SK-N-MC (cell line): ENCODE results near the gene CACNB2.

ENCODE experiments used
- DNase-seq: peaks from one replicate; pipeline ENCODE4 v3.0.0-alpha.2; 2011; ENCODE audit warnings: low read depth, low spot score
- H3K27ac ChIP-seq: fragments of 200-600 bp; sonication (generic); 2 replicates; pipeline ENCODE4 v1.5.1; 2016; ENCODE audit warnings: mixed run types
- H3K36me3 ChIP-seq: fragments of 200-600 bp; sonication (generic); 2 replicates; pipeline ENCODE4 v1.6.1; 2017; ENCODE audit warnings: antibody characterized with exemption, low read length, mixed read lengths; ENCODE audit not compliant: insufficient read depth
- H3K4me3 ChIP-seq: fragments of 200-600 bp; sonication (generic); 2 replicates; pipeline ENCODE4 v1.5.1; 2016
- H3K9ac ChIP-seq: fragments of 200-600 bp; sonication (generic); 2 replicates; pipeline ENCODE4 v1.8.0; 2017; ENCODE audit warnings: mixed run types, mixed read lengths; ENCODE audit not compliant: insufficient read length
- H3K9me3 ChIP-seq: fragments of 200-600 bp; sonication (generic); 2 replicates; pipeline ENCODE4 v1.6.1; 2017; ENCODE audit warnings: low read depth, mild to moderate bottlenecking, antibody characterized with exemption, low read length, moderate library complexity, mixed read lengths
- EZH2 ChIP-seq: fragments of 200-600 bp; sonication (generic); IDR thresholded peaks from one replicate; pipeline ENCODE4 v1.6.1; 2017; ENCODE audit warnings: antibody characterized with exemption
- FOXP2 ChIP-seq: optimal IDR thresholded peaks from 2 replicates; pipeline ENCODE3; 2011; ENCODE audit warnings: mild to moderate bottlenecking, moderate library complexity; ENCODE audit not compliant: insufficient read depth; ENCODE audit errors: extremely low read length, control extremely low read depth
- POLR2AphosphoS5 ChIP-seq: IDR thresholded peaks from 2 replicates; pipeline ENCODE4 v1.6.1; 2012; ENCODE audit warnings: mild to moderate bottlenecking, low read depth, low read length, borderline replicate concordance

CACNB2 gene

GRCh38 chr10:18325410-18325809 is 185.2 kb downstream of the CACNB2 start:
- TF ChIP-seq FOXP2 (no peak), POLR2AphosphoS5 (no peak), EZH2 (no peak)
- Histone ChIP-seq H3K9me3 (no peaks in the 10 kb centered on the region), H3K4me3 (no peak overlapping the region), H3K27ac (no peak overlapping the region), H3K36me3 (no peaks in the 10 kb centered on the region), H3K9ac (no peak overlapping the region)
- DNase-seq, result no peak

- TF ChIP-seq FOXP2 (no peak), EZH2 (no peak), POLR2AphosphoS5 (no peak)
- no peak for DNase-seq
- Histone ChIP-seq H3K9ac (no peak overlapping the region), H3K36me3 (no peaks in the 10 kb centered on the region), H3K9me3 (no peaks in the 10 kb centered on the region), H3K27ac (no peak overlapping the region), H3K4me3 (no peak overlapping the region)
Observed at GRCh38 chr10:18325889-18326531, 185.8 kb downstream of the CACNB2 start.

GRCh38 chr10:18328941-18329340 is 188.7 kb downstream of the CACNB2 start:
- H3K36me3 ChIP-seq, result no peaks in the 10 kb centered on the region
- DNase-seq, result no peak

GRCh38 chr10:18332048-18332447 is 191.8 kb downstream of the CACNB2 start:
- H3K36me3 ChIP-seq, result no peaks in the 10 kb centered on the region
- no peak overlapping the region for H3K4me3 ChIP-seq
- DNase-seq, result no peak
- H3K9me3 ChIP-seq, result no peaks in the 10 kb centered on the region
- H3K27ac ChIP-seq, result no peak overlapping the region
- H3K9ac ChIP-seq, result no peak overlapping the region
- TF ChIP-seq POLR2AphosphoS5 (no peak), EZH2 (no peak), FOXP2 (no peak)

More at GRCh38 chr10:18328941-18329340, 188.7 kb downstream of the CACNB2 start:
- Histone ChIP-seq H3K4me3 (no peak overlapping the region), H3K27ac (no peak overlapping the region), H3K9ac (no peak overlapping the region), H3K9me3 (no peaks in the 10 kb centered on the region)
- TF ChIP-seq EZH2, result no peak
- no peak for TF ChIP-seq FOXP2
- TF ChIP-seq POLR2AphosphoS5, result no peak

GRCh38 chr10:18332484-18332883 is 192.3 kb downstream of the CACNB2 start:
- TF ChIP-seq POLR2AphosphoS5 (no peak), EZH2 (no peak), FOXP2 (no peak)
- Histone ChIP-seq H3K9me3 (no peaks in the 10 kb centered on the region), H3K4me3 (no peak overlapping the region), H3K9ac (no peak overlapping the region), H3K36me3 (no peaks in the 10 kb centered on the region), H3K27ac (no peak overlapping the region)
- no peak for DNase-seq

- Histone ChIP-seq H3K36me3 (no peaks in the 10 kb centered on the region), H3K9ac (no peak overlapping the region), H3K27ac (no peak overlapping the region), H3K9me3 (no peaks in the 10 kb centered on the region), H3K4me3 (no peak overlapping the region)
- no peak for TF ChIP-seq FOXP2
- TF ChIP-seq EZH2, result no peak
- TF ChIP-seq POLR2AphosphoS5, result no peak
- DNase-seq, result no peak
Observed at GRCh38 chr10:18333621-18334020, 193.4 kb downstream of the CACNB2 start.

GRCh38 chr10:18334116-18334867 is 194.1 kb downstream of the CACNB2 start:
- no peak overlapping the region for H3K4me3 ChIP-seq
- no peak overlapping the region for H3K9ac ChIP-seq
- H3K27ac ChIP-seq, result no peak overlapping the region
- no peak for DNase-seq
- no peaks in the 10 kb centered on the region for H3K9me3 ChIP-seq
- no peaks in the 10 kb centered on the region for H3K36me3 ChIP-seq
- TF ChIP-seq EZH2 (no peak), FOXP2 (no peak), POLR2AphosphoS5 (no peak)

GRCh38 chr10:18340496-18341051 is 200.3 kb downstream of the CACNB2 start:
- H3K27ac ChIP-seq, result no peak overlapping the region
- TF ChIP-seq FOXP2, result no peak
- no peak for TF ChIP-seq EZH2
- TF ChIP-seq POLR2AphosphoS5, result no peak
- H3K36me3 ChIP-seq, result no peaks in the 10 kb centered on the region
- no peak overlapping the region for H3K4me3 ChIP-seq
- DNase-seq, result no peak
- H3K9ac ChIP-seq, result no peak overlapping the region
- no peaks in the 10 kb centered on the region for H3K9me3 ChIP-seq

GRCh38 chr10:18341055-18341454 is 200.8 kb downstream of the CACNB2 start:
- no peak overlapping the region for H3K9ac ChIP-seq
- no peak for DNase-seq
- H3K4me3 ChIP-seq, result no peak overlapping the region
- no peaks in the 10 kb centered on the region for H3K36me3 ChIP-seq
- TF ChIP-seq EZH2 (no peak), FOXP2 (no peak), POLR2AphosphoS5 (no peak)
- H3K9me3 ChIP-seq, result no peaks in the 10 kb centered on the region
- no peak overlapping the region for H3K27ac ChIP-seq
